K562 (cell line): Measurements from ENCODE around the gene SLC37A4. TPM values are rescaled to one million over a fixed set of nuclear protein-coding genes. Genes with fewer than 3 reads are reported as not detected.

Source experiments
- ARNT ChIP-seq, 2 experiments: fragments of 450-650 bp; IDR thresholded peaks; 2 replicates each; pipeline ENCODE4 v1.6.1; 2016; ENCODE audit warnings: mild to moderate bottlenecking in 1 of 2
- CHD1 ChIP-seq: fragments of 200-600 bp; sonication (generic); IDR thresholded peaks from one replicate; pipeline ENCODE4 v1.6.1; 2012; ENCODE audit warnings: mild to moderate bottlenecking, moderate library complexity, low read length, inconsistent platforms
- EGR1 ChIP-seq: fragments of 450-650 bp; conservative IDR thresholded peaks from 2 replicates; pipeline ENCODE4 v1.6.1; 2017; ENCODE audit warnings: mild to moderate bottlenecking
- FIP1L1 ChIP-seq: fragments of 200-400 bp; formaldehyde crosslinking; IDR thresholded peaks from 2 replicates; pipeline ENCODE4 v1.6.1; 2018; ENCODE audit warnings: mild to moderate bottlenecking, low read depth, low read length; ENCODE audit not compliant: poor library complexity, severe bottlenecking
- FOS ChIP-seq: IDR thresholded peaks from 3 replicates; pipeline ENCODE4 v1.6.1; 2011; ENCODE audit not compliant: insufficient read length; ENCODE audit errors: extremely low read depth
- GABPA ChIP-seq: fragments of 200-800 bp; sonication (Bioruptor generic); conservative IDR thresholded peaks from 2 replicates; pipeline ENCODE4 v1.6.1; 2016; ENCODE audit warnings: low read depth, missing genetic modification characterization, missing compliant biosample characterization
- KAT8 ChIP-seq: fragments of 450-650 bp; IDR thresholded peaks from 2 replicates; pipeline ENCODE4 v1.6.1; 2016; ENCODE audit warnings: low read depth, mild to moderate bottlenecking
- MLLT1 ChIP-seq, 2 experiments: fragments of 450-650 bp; IDR thresholded peaks; 2 replicates each; pipeline ENCODE4 v1.6.1; 2016
- NR0B1 ChIP-seq: fragments of 450-650 bp; IDR thresholded peaks from one replicate; pipeline ENCODE4 v1.6.1; 2018; ENCODE audit warnings: mild to moderate bottlenecking, moderate library complexity; ENCODE audit not compliant: partially characterized antibody
- RNF219 ChIP-seq: fragments of 250-450 bp; sonication (Bioruptor Pico); IDR thresholded peaks from 2 replicates; pipeline ENCODE4 v1.5.0; 2022; ENCODE audit warnings: mild to moderate bottlenecking
- SP1 ChIP-seq: sonication (generic); formaldehyde crosslinking; IDR thresholded peaks from 2 replicates; pipeline ENCODE4 v1.8.1; 2022; ENCODE audit warnings: mild to moderate bottlenecking, missing genetic modification reagents
- SPI1 ChIP-seq: IDR thresholded peaks from 2 replicates; pipeline ENCODE4 v1.6.1; 2011; ENCODE audit warnings: low read depth, low read length, control low read depth, borderline replicate concordance
- TCF15 ChIP-seq: fragments of 250-450 bp; sonication (Bioruptor Pico); IDR thresholded peaks from 2 replicates; pipeline ENCODE4 v1.8.0; 2022; ENCODE audit warnings: moderate library complexity, mild to moderate bottlenecking, inconsistent platforms
- TSHZ1 ChIP-seq: fragments of 250-450 bp; sonication (Bioruptor Pico); IDR thresholded peaks from 2 replicates; pipeline ENCODE4 v1.4.0; 2020; ENCODE audit warnings: mild to moderate bottlenecking, moderate library complexity
- WHSC1 ChIP-seq: IDR thresholded peaks from one replicate; pipeline ENCODE4 v1.6.1; 2012; ENCODE audit warnings: low read length, control low read depth, inconsistent platforms
- ZFP1 ChIP-seq: fragments of 450-650 bp; formaldehyde crosslinking; IDR thresholded peaks from 2 replicates; pipeline ENCODE4 v1.4.0; 2020; ENCODE audit warnings: mild to moderate bottlenecking, mixed read lengths
- ZNF655 ChIP-seq: fragments of 250-450 bp; sonication (Bioruptor Pico); IDR thresholded peaks from 2 replicates; pipeline ENCODE4 v1.5.0; 2021
- ZNF668 ChIP-seq: fragments of 250-450 bp; sonication (Bioruptor Pico); IDR thresholded peaks from 2 replicates; pipeline ENCODE4 v1.8.0; 2022; ENCODE audit warnings: mild to moderate bottlenecking, inconsistent platforms
- polyA plus RNA-seq, 8 experiments: library from polyadenylated mRNA; depleted of rRNA in 4 of 8; stranded (reverse) in 5 of 8; unstranded in 3 of 8; fragments of >200 nt; fragmentation: Nextera tagmentation in 2 of 8; fragmentation: Illumina TruSeq in 1 of 8; extraction: Ambion mirVana in 2 of 8; extraction: Trizol in 1 of 8; gene quantifications; 2 replicates each; pipeline versions ENCODE4 v1.2.1 to v1.2.3, GENCODE V29; 2011 to 2014; ENCODE audit warnings: inconsistent platforms in 1 of 8, missing spikeins in 1 of 8
- total RNA-seq, 7 experiments: library from RNA; depleted of rRNA in 6 of 7; stranded (reverse); fragments of >200 nt in 6 of 7; fragmentation: Illumina TruSeq in 2 of 7; extraction: Trizol in 2 of 7; gene quantifications; 2 replicates each; pipeline versions ENCODE4 v1.2.1 to v1.2.3, GENCODE V29; 2011 to 2021; ENCODE audit warnings: low replicate concordance in 1 of 7

Gene SLC37A4
- total and polyA plus RNA-seq, 9 of the 15 experiments (the other 6 are each of a cell fraction or from before 2014, with no cell fraction given) = 24.7 to 73.9 (median 40.7) TPM

GRCh38 chr11:119057000-119057769 is 26.5 kb upstream of the SLC37A4 start, which contains the start of gene HYOU1 (continued):
- TF ChIP-seq NR0B1 (no peak), KAT8 (no peak), WHSC1 (no peak), MLLT1 (IDR thresholded peaks at IDR 0.05) (no peak; a peak in 1 of 4 replicates), TCF15 (no peak), SP1 (peak; percentile 3; the same call in 1 of the 2 replicates), EGR1 (peak; percentile 81), FIP1L1 (peak; percentile 35), FOS (peak; percentile 58), ZNF668 (CRISPR knock-in tag) (no peak), RNF219 (CRISPR knock-in tag) (no peak), TSHZ1 (CRISPR knock-in tag) (no peak), ZNF655 (CRISPR knock-in tag) (no peak), CHD1 (no peak), GABPA (peak; percentile 91), SPI1 (no peak), ARNT (IDR thresholded peaks at IDR 0.05) (no peak), ZFP1 (CRISPR knock-in tag) (no peak)
